Measurements from ENCODE around the gene CORO2A.

DNA sequence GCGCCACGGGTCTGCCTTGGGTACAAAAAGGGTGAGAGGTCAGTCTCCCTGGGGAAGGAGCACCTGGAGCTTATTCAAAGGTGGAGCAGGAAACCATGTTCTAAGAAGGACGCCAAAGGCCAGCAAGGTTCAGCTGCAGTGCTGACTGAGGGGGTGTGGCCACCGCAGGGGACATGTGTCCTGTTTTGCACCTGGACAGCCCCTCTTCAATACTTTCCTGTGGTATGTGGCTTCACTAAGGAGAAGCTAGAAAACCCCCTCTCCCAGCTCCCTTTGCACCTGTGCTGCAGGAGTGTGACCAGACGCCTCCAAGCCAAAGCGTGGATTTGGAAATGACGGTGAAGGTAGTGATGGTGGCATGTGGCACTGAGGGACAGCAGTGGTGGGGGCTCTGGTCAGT is 97.0 kb downstream of the CORO2A start:
- TF ChIP-seq, protein P1, sequence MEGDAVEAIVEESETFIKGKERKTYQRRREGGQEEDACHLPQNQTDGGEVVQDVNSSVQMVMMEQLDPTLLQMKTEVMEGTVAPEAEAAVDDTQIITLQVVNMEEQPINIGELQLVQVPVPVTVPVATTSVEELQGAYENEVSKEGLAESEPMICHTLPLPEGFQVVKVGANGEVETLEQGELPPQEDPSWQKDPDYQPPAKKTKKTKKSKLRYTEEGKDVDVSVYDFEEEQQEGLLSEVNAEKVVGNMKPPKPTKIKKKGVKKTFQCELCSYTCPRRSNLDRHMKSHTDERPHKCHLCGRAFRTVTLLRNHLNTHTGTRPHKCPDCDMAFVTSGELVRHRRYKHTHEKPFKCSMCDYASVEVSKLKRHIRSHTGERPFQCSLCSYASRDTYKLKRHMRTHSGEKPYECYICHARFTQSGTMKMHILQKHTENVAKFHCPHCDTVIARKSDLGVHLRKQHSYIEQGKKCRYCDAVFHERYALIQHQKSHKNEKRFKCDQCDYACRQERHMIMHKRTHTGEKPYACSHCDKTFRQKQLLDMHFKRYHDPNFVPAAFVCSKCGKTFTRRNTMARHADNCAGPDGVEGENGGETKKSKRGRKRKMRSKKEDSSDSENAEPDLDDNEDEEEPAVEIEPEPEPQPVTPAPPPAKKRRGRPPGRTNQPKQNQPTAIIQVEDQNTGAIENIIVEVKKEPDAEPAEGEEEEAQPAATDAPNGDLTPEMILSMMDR (conservative IDR thresholded peaks at IDR 0.05; ENCODE audit: low read depth, low read length): no peak
- TF ChIP-seq MAZ (IDR thresholded peaks at IDR 0.05; ENCODE audit: borderline replicate concordance, low read depth, low read length) (no peak), SMC3 (IDR thresholded peaks at IDR 0.05; ENCODE audit: low read depth, low read length) (no peak), POLR2A (IDR thresholded peaks at IDR 0.05; ENCODE audit: low read depth, low read length) (no peak), RFX5 (IDR thresholded peaks at IDR 0.05; ENCODE audit: low read depth, low read length) (no peak)
- TF ChIP-seq, protein P2, sequence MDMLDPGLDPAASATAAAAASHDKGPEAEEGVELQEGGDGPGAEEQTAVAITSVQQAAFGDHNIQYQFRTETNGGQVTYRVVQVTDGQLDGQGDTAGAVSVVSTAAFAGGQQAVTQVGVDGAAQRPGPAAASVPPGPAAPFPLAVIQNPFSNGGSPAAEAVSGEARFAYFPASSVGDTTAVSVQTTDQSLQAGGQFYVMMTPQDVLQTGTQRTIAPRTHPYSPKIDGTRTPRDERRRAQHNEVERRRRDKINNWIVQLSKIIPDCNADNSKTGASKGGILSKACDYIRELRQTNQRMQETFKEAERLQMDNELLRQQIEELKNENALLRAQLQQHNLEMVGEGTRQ (IDR thresholded peaks at IDR 0.05; ENCODE audit: low read depth, low read length): no peak

All from IMR-90 (cell line).